Endothelial cell of umbilical vein (primary cell): ENCODE data around the gene HS3ST1. TPM values are rescaled to one million over a fixed set of nuclear protein-coding genes. Genes with fewer than 3 reads are reported as not detected.

Experiments
- BruUV-seq: library from RNA; stranded (reverse); fragments of 400-500 nt; replicated peaks from 2 replicates; lab custom pipeline; 2021; lab: Mats Ljungman, UMichigan
- CTCF ChIA-PET: fragments of 300-600, 350-600 bp; sonication (Branson Sonifier 250); formaldehyde crosslinking; loops from one replicate; lab custom pipeline; 2021; ENCODE audit warnings: antibody characterized with exemption, inconsistent platforms; lab: Charles Lee
- POLR2A ChIA-PET: fragments of 300-600, 350-600 bp; sonication (Branson Sonifier 250); formaldehyde crosslinking; loops from one replicate; lab custom pipeline; 2021; ENCODE audit warnings: antibody characterized with exemption, inconsistent platforms; lab: Charles Lee
- DNase-seq: peaks from one replicate; pipeline ENCODE4 v3.0.0-alpha.2; 2011; ENCODE audit warnings: low read depth, low spot score
- FAIRE-seq: peaks from 2 replicates; lab custom pipeline; 2011; peaks lifted over from hg19 to GRCh38; lab: Jason Lieb, UNC
- H2AFZ ChIP-seq: 2 replicates; pipeline ENCODE4 v1.6.0; 2012; ENCODE audit warnings: low read depth, low read length, control low read depth, inconsistent platforms
- H3K27ac ChIP-seq: 2 replicates; pipeline ENCODE4 v1.5.1; 2011; ENCODE audit warnings: low read depth, mild to moderate bottlenecking, control low read depth, low read length, moderate library complexity; ENCODE audit not compliant: insufficient read depth
- H3K27me3 ChIP-seq, 2 experiments: 2 replicates each; pipeline versions ENCODE4 v1.6.0 to v1.6.1; 2011; ENCODE audit warnings: low read length in 2 of 2, mixed read lengths in 1 of 2; ENCODE audit not compliant: control insufficient read depth in 2 of 2, insufficient read depth in 2 of 2
- H3K36me3 ChIP-seq, 2 experiments: 2 replicates in 1 of 2; 3 replicates in 1 of 2; pipeline ENCODE4 v1.5.1; 2011; ENCODE audit warnings: low read length in 2 of 2, mild to moderate bottlenecking in 1 of 2, moderate library complexity in 1 of 2; ENCODE audit not compliant: control insufficient read depth in 2 of 2, insufficient read depth in 2 of 2; ENCODE audit errors: extremely low read depth in 1 of 2
- H3K4me1 ChIP-seq: 3 replicates; pipeline ENCODE4 v1.5.1; 2011; ENCODE audit warnings: mild to moderate bottlenecking, low read length; ENCODE audit not compliant: control insufficient read depth, insufficient read depth; ENCODE audit errors: extremely low read depth
- H3K4me2 ChIP-seq: 2 replicates; pipeline ENCODE4 v1.6.1; 2011; ENCODE audit warnings: low read length, control low read depth, mixed read lengths; ENCODE audit not compliant: insufficient read depth
- H3K4me3 ChIP-seq, 3 experiments: fragments of 200-600 bp in 1 of 3; sonication (generic), shearing (Covaris generic) in 1 of 3; replicated peaks in 1 of 3; 2 replicates each; pipeline ENCODE4 v1.5.1; 2011 to 2016; ENCODE audit warnings: control low read depth in 3 of 3, low read length in 3 of 3, mild to moderate bottlenecking in 2 of 3, inconsistent platforms in 1 of 3, low read depth in 1 of 3, moderate library complexity in 1 of 3; ENCODE audit not compliant: insufficient read depth in 1 of 3
- H3K79me2 ChIP-seq: 2 replicates; pipeline ENCODE4 v1.6.0; 2012; ENCODE audit warnings: low read length, inconsistent platforms; ENCODE audit not compliant: control insufficient read depth, insufficient read depth
- H3K9ac ChIP-seq: replicated peaks from 2 replicates; pipeline ENCODE3; 2011; ENCODE audit warnings: low read length, control low read depth; ENCODE audit not compliant: insufficient read depth; ENCODE audit errors: extremely low read depth
- H3K9me1 ChIP-seq: replicated peaks from 3 replicates; pipeline ENCODE4 v1.6.0; 2011; ENCODE audit warnings: mild to moderate bottlenecking, low read length; ENCODE audit not compliant: control insufficient read depth, insufficient read depth; ENCODE audit errors: extremely low read depth
- H3K9me3 ChIP-seq: replicated peaks from 2 replicates; pipeline ENCODE4 v1.5.1; 2012; ENCODE audit warnings: low read length, inconsistent platforms; ENCODE audit not compliant: control insufficient read depth, insufficient read depth
- H4K20me1 ChIP-seq: replicated peaks from 2 replicates; pipeline ENCODE3; 2011; ENCODE audit warnings: mild to moderate bottlenecking, low read length; ENCODE audit not compliant: control insufficient read depth, insufficient read depth; ENCODE audit errors: extremely low read depth
- EZH2 ChIP-seq: IDR thresholded peaks from 2 replicates; pipeline ENCODE4 v1.6.1; 2012; ENCODE audit warnings: borderline replicate concordance, low read depth, mild to moderate bottlenecking, moderate library complexity, low read length, inconsistent platforms; ENCODE audit not compliant: severe bottlenecking
- FOS ChIP-seq: IDR thresholded peaks from 2 replicates; pipeline ENCODE4 v1.6.1; 2011; ENCODE audit warnings: mild to moderate bottlenecking, low read length, moderate library complexity, borderline replicate concordance; ENCODE audit not compliant: insufficient read depth
- GATA2 ChIP-seq: IDR thresholded peaks from 2 replicates; pipeline ENCODE4 v1.7.0; 2011; ENCODE audit warnings: low read depth, mild to moderate bottlenecking, moderate library complexity, mixed read lengths, low read length; ENCODE audit not compliant: insufficient read length, insufficient read depth
- JUN ChIP-seq: IDR thresholded peaks from 2 replicates; pipeline ENCODE4 v1.6.1; 2011; ENCODE audit warnings: borderline replicate concordance, low read depth; ENCODE audit not compliant: insufficient read length, insufficient read depth
- MAX ChIP-seq: IDR thresholded peaks from 2 replicates; pipeline ENCODE4 v1.6.1; 2011; ENCODE audit not compliant: insufficient read depth, insufficient read length
- MYC ChIP-seq: IDR thresholded peaks from one replicate; pipeline ENCODE4 v1.6.1; 2011; ENCODE audit warnings: mild to moderate bottlenecking, low read depth, low read length
- POLR2A ChIP-seq: IDR thresholded peaks from 2 replicates; pipeline ENCODE4 v1.6.1; 2012; ENCODE audit warnings: low read depth, mild to moderate bottlenecking, control low read depth, low read length
- POLR2AphosphoS5 ChIP-seq: IDR thresholded peaks from 2 replicates; pipeline ENCODE4 v1.6.1; 2012; ENCODE audit warnings: low read depth, mild to moderate bottlenecking, control low read depth, low read length, moderate library complexity; ENCODE audit not compliant: insufficient read depth
- dilution Hi-C: fragments of 300-500 bp; cut with MboI; formaldehyde crosslinking; loops from one replicate; pipeline ENCODE4 v1.15.0; 2019; ENCODE audit warnings: low sequenced_read_pairs; ENCODE audit not compliant: extremely low pct_ligation_motif_present
- intact Hi-C: fragments of 100-400 bp; cut with micrococcal nuclease; formaldehyde crosslinking; loops from one replicate; pipeline ENCODE4 v1.10.0; 2022
- polyA plus RNA-seq, 4 experiments: library from polyadenylated mRNA; depleted of rRNA in 3 of 4; stranded (reverse) in 3 of 4; unstranded in 1 of 4; fragments of >200 nt; gene quantifications; 2 replicates each; pipeline versions ENCODE4 v1.2.1 to v1.2.3, GENCODE V29; 2011 to 2012; ENCODE audit warnings: missing spikeins in 1 of 4
- total RNA-seq: library from RNA; stranded (reverse); gene quantifications from 2 replicates; pipeline ENCODE4 v1.2.3, GENCODE V29; 2021
- TF ChIP-seq, protein P1 (sequence below), 2 donors: IDR thresholded peaks; 1 replicate in 1 of 2; 2 replicates in 1 of 2; pipeline ENCODE4 v1.5.1; 2011; ENCODE audit warnings: low read length in 2 of 2, mild to moderate bottlenecking in 2 of 2, moderate library complexity in 2 of 2, control low read depth in 1 of 2, inconsistent platforms in 1 of 2, low read depth in 1 of 2; ENCODE audit not compliant: insufficient read depth in 1 of 2; ENCODE audit errors: extremely low read depth in 1 of 2

Gene HS3ST1
- total and polyA plus RNA-seq, 2 donors (not counting 3 experiments of a cell fraction or from before 2014, with no cell fraction given): 0.14 to 1.3 TPM

GRCh38 chr4:11416071-11416766 is 12.5 kb downstream of the HS3ST1 start:
- Histone ChIP-seq H3K9me1 (no peaks in the 10 kb centered on the region), H3K9ac (no peak overlapping the region), H3K27me3 (no peaks in the 10 kb centered on the region), H2AFZ (no peak overlapping the region), H3K4me2 (no peak overlapping the region), H3K4me3 (no peak overlapping the region), H3K9me3 (no peaks in the 10 kb centered on the region), H3K79me2 (no peaks in the 10 kb centered on the region), H3K4me1 (no peaks in the 10 kb centered on the region), H4K20me1 (no peaks in the 10 kb centered on the region), H3K36me3 (no peaks in the 10 kb centered on the region), H3K27ac (no peak overlapping the region)
- dilution Hi-C loops: no loop called here
- FAIRE-seq (no peak), DNase-seq (no peak)
- ChIA-PET CTCF (interaction anchor here (1.0 to 1.2 kb wide), 2 partner anchors 8 to 12 kb away, joined by 3 to 4 read pairs; no protein-coding TSS in a partner anchor), POLR2A (no interaction called here)
- BruUV-seq: no TSS peak
- TF ChIP-seq POLR2A: no peak
- TF ChIP-seq JUN: no peak
- no peak for TF ChIP-seq MYC
- no peak for TF ChIP-seq MAX
- TF ChIP-seq, protein P1, sequence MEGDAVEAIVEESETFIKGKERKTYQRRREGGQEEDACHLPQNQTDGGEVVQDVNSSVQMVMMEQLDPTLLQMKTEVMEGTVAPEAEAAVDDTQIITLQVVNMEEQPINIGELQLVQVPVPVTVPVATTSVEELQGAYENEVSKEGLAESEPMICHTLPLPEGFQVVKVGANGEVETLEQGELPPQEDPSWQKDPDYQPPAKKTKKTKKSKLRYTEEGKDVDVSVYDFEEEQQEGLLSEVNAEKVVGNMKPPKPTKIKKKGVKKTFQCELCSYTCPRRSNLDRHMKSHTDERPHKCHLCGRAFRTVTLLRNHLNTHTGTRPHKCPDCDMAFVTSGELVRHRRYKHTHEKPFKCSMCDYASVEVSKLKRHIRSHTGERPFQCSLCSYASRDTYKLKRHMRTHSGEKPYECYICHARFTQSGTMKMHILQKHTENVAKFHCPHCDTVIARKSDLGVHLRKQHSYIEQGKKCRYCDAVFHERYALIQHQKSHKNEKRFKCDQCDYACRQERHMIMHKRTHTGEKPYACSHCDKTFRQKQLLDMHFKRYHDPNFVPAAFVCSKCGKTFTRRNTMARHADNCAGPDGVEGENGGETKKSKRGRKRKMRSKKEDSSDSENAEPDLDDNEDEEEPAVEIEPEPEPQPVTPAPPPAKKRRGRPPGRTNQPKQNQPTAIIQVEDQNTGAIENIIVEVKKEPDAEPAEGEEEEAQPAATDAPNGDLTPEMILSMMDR (IDR thresholded peaks at IDR 0.05; ENCODE audit: extremely low read depth in 1 of 2, insufficient read depth in 1 of 2, low read depth in 1 of 2, low read length in 2 of 2): no peak
- TF ChIP-seq GATA2: no peak
- TF ChIP-seq POLR2AphosphoS5: no peak
- TF ChIP-seq EZH2: no peak
- TF ChIP-seq FOS: no peak
- intact Hi-C loops: no loop called here
